ENCODE results near the gene ORMDL3.
"Not testable (repeated sequence)": the region's sequence is repeated elsewhere in the genome, so short reads cannot be mapped to it uniquely, and the experiment has no call there.

Gene ORMDL3

DNA sequence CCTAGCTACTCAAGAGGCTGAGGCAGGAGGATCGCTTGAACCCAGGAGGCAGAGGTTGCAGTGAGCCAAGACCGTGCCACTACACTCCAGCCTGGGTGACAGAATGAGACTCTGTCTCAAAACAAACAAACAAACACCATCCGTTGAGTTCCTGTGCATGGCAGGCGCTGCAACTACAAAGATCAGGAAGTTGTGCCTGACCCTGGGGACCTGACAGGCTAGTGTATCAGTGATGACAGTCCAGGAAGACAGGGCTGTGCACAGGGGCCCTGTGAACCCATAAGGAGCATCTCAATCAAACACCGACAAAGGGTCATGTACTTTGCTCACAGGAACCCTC lies 21.1 kb upstream of the ORMDL3 start:
- DNase-seq = not testable (repeated sequence)

DNA sequence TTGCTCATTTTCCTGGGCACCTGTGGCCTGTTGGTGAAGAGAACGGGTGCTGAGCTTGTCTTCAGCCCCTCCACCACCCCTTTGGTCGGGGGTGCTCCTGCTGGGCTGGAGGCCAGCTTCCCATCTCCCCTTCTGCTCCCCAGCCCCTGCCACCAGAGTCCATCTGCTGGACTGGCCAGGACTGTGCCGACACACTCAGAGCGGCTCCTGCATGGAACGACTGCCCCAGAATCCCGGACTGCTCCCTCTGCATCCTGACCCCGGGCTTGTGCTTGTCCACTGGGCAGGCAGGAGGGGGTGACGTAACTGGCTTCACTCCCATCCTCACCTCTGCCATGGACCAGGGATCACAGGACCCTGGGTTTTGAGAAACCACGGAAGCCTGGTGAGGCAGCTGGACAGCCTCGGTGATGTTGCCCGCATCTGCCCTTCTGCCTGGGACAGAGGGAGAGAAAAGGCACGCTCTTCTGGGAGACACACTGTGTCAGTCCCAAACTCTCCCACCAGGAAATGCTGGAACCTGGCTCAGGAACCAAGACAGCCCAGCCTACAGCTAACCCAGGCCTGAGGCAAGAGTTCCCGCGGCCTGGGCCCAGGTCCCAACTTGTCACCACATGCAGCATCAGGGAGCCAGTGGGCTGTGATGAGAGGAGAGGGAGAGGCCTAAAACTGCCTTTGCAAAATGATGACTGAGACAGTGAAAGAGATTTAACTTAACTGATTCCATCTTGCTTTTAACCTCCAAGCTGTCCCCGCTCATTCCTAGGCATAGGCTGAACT lies 19.3 kb upstream of the ORMDL3 start:
- DNase-seq = no peak

DNA sequence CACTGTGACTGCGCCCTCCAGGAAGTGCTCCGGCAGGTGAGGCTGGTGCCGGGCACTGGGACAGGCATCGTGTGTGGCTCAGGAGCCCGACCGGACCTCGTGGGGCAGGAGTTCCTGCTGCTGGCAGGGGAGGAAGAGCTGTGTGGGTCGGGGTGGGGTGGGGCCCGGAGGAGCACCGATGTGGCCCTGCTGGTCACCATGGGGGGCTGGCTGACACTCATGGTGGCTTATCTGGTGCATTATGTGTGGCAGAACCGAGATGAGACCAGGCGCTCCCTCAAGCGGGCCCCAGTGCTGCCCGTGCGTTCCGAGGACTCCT lies 17.0 kb upstream of the ORMDL3 start:
- no peak for DNase-seq

DNA sequence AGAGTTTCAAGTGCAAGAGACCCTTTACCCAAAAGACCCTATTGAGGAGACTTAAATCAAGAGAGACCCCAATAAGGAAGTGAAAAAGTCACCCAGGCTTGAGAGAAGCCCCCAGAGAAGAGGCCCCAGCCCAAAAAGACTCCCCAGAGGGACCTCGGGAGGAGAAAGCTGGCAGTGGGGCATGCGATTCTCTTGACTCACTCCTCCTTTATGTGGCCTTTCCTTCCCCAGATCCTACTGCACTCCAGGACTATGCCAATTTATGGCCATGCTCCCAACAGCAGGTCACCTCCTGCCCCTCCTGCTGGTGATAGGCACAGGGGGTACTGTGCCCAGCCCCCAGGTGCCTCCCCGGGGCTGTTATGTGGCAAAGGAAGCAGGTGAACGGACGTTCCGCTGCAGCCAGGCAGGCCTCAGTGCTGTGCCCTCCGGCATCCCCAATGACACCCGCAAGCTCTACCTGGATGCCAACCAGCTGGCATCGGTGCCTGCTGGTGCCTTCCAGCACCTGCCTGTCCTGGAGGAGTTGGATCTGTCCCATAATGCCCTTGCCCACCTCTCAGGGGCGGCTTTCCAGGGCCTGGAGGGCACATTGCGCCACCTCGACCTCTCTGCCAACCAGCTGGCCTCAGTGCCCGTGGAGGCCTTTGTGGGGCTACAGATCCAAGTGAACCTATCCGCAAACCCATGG lies 16.4 kb upstream of the ORMDL3 start:
- no peak for DNase-seq

DNA sequence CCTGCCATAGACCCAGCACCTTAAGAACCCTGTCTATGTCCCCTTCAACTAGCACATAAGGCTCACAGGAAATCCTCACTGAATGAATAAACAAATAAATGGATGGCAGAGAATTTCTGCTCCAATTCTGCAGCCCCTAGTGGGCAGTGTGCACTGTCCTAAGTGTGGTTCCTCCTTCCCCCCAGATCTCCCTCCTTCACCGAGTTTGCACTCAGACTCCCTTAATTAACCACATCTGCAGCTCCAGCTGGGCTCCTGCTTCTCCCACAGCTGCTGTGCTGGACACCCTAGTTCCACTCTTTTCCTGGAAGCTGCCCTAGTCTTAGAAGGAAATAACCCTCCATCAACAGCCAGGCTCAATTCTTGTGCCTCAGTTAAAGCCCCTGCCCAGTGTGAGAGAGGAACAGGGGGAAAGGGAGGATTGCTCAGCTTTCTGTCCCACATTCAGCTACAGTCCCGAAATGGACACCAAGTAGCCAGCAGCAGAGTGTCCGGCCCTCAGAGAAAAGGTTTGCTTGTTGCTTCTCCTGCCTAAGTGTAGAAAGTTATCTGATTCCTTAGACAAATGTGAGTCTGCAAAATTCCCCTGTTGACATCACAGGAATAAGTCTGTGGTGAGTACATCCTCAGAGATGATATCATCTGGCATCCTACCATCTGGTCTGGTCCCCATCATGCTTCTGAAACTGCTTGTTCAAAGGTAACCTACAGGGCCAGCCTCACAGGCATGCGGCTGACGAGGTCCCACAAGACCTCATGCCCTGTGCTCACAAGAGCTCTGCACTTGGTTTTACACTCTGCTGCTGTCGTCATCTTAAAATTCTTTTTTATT lies 12.4 kb upstream of the ORMDL3 start:
- peak in 1 of 2 experiments; percentile 41 for DNase-seq

DNA sequence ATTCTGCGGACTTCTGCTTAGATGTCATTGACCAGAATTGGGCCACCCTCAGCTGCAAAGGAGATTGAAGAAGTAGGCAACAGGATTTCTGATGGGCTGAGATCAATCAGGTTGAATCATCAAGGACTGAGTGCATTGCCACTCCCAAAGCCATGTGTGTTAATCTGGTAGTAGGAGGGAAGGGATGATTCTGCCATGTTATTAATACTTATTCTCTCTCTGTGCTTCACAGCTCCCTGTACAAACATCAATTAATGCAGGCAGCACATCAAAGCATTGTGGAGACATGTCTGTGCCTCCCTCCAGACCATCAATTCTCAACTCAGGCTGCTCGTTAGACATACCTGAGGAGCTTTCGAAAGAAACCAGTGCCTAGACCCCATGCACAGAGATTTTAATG lies 11.7 kb upstream of the ORMDL3 start:
- DNase-seq = no peak

DNA sequence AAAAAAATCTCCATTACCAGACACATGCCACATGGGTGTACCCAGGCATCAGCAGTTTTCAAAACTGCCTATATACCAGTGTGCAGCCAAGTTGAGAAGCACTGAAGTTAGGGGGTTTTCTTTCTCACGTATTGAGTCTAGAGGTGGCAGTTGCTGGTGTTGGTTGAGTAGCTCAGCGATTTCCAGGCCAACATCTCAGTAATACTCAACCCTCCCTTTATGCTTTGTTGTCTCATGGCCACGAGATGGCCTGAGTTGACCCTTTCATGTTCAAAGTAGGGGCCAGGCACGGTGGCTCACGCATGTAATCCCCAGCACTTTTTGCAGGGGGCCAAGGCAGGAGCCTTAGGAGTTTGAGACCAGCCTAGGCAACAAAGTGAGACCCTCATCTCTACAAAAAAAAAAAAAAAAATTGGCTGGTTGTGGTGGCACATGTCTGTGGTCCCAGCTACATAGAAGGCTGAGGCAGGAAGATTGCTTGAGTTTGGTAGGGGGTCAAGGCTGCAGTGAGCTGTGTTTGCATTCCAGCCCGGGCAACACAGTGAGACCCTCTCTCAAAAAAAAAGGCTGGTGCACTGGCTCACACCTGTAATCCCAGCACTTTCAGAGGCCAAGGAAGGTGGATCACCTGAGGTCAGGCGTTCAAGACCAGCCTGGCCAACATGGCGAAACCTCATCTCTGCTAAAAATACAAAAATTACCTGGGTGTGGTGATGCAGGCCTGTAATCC lies 10.9 kb upstream of the ORMDL3 start:
- no peak for DNase-seq

DNA sequence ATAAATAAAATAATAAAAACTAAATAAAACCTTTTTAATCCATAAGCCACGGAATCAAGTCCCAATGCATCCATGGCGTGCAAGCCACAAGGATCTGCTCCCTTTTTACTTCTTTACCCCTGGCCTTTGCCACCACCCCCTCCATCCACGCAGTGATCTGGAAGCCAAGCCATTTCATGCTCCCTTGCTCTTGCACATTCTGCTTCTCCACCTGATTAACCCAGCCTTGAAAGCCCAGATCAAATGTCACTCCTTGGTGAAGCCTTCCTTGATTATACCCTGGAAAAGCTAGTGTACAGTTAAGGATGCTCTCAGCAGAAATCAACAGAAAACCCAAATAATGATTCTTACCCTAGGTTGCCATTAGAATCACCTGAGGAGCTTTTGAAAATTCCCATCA lies 10.0 kb upstream of the ORMDL3 start:
- DNase-seq = no peak

DNA sequence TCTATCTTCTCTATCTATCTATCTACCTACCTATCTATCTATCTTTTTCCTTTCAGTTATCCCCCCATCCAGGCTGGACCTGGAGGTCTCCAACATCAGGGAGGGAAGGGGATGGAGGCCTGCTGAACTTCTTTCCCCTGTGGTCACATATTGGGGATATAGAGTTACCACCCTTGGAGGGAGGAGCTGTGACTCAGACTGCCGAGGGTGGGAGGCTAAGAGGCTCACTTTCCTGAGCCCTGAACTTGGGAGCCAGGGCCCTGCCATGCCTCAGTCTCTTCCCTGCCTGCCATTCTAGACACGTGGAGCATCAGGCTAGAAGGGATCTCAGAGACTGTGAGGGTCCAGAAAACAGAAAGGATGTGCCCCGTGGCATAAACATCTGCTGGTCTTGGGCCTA lies 8.5 kb upstream of the ORMDL3 start:
- no peak for DNase-seq

DNA sequence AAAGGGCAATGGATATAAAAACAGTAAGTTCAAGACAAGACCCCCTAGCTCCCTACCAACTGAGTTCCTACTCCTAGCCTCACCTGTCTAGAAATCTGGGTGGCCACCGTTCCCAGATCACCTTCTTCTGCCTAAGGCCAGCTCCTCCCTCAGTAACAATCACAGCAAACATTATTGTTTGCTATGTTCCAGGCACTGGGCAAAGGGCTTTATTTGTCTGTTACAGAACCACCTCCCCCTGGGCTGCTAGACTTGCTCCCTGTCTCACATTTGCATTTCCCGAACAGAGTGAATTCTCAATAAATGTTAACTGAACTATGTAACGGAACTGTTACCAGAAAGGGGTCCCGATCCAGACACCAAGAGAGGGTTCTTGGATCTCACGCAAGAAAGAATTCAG lies 6.9 kb upstream of the ORMDL3 start:
- DNase-seq = no peak

DNA sequence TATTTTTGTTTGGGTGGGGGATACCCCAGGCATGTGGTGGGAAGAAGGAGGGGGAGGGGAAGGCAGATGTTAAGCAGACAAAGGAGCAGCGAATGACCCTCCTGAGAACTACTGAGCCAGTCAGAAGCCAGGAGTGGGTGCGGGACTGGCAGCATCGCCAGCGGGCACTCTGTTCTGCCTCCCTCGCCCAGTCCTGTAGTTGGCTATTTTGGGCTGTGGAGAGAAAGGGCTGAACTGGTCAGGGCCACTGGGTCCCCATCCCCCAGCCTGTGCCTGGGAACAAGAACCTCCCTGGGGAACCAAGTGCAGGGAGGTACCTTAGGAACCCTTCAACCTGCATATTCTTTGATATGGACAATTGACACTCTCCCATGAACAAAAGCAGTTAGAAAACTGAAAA lies 6.5 kb upstream of the ORMDL3 start:
- no peak for DNase-seq

DNA sequence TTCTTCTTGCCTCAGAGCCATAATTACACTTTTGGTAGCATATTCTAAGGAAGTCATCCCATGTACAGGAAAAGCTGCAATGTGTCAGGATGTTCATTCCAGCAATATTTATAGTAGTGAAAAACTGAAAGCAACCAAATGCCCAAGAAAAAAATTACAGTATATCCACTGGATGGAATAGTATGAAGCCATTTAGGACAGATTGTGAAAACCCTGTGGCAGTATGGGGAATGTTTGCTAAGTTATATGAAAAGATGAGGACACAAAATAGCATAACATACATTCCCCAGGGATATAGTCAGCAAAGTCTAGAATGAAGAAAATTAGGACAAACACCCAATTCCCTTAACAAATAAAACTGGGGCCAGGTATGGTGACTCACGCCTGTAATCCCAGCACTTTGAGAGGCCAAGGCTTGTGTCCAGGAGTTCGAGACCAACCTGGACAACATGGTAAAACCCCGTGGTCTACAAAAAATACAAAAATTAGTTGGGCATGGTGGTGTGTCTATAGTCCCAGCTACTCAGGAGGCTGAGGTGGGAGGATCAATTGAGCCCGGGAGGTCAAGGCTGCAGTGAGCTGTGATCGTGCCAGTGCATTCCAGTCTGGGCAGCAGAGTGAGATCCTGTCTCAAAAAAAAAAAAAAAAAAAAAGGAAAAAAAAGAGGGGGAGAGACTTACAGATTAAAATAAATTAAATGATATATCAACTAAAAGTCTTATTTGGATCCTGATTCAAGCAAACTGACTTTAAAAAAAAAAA lies 2.4 kb upstream of the ORMDL3 start:
- no peak for DNase-seq

DNA sequence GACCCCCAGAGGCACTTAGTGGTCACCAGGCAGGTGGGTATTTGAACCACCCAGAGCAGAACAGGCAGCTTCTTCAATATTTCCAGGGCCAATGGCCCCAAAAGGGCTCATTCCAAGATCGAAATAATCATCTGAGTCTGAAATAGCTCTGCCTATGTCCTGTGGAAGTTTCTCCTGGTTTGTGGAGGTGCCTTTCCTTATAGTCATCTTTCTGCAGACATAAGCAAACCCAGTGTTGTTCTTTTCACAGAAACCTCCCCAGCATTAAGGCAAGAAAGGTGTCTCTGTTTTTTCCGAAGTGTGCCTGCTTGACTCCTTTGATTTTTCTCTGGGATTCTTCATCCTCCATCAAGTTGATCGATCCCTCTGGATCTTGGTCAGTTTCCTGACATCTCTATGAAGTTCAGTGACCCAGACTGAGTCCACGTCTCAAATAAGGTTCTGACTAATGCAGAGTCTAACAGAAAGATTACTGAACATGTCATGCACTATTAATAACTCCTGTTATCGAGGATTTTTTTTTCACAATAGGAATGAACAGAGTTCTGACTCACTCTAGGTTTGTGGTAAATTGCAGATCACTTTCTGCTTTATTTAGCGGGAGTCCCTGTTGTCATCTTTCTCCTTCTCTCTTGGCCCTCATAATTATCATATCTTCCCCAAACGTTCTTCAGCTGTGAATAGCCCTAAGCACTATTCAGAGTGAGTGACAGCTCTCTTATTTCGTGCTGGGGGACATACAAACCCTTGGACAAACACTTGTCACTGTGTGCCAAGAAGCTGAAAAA lies 1.7 kb upstream of the ORMDL3 start:
- DNase-seq = no peak

DNA sequence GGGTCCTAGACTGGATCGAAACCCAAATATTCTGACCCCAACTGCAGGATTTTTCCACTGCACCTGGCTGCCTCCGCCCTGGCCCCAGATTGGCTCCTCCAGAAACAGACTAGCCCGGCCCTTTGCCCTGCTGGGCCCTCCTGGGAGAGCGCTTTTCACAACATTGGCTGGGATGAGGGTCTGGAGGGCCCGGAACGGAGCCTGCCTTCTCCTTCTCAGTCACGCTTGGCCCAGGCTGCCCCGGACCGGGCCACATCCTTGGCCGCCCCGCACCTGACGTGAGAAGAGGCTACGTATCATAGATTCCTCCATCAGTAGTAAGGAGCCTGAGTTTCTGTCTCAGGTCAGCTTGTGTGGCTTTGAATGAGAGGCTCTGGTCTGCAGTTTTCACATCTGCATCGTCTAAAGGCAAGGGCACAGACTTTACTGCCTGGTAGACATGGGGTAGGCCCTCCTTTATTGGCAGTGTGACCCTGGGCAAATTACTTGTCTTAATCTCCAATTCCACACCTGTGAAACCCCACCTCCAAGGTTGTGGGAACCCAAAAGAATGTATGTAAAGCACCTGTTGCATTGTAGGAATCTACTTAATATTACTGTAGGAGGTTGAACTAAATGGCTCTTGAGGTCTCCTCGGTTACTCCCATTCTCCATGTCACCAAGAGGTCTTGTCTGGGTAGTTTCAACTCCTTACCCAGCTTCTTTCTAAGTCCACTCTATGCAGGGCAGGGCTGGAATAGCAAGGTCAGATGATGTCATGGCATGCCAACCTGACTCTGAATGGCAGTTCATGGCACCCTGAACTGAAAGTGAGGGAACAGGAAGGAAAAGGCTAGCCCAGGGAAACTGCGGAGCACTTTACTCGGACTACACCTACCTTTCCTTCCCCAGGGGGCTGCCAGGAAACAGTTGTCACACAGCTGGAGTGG lies 792 bp upstream of the ORMDL3 start:
- no peak for DNase-seq

DNA sequence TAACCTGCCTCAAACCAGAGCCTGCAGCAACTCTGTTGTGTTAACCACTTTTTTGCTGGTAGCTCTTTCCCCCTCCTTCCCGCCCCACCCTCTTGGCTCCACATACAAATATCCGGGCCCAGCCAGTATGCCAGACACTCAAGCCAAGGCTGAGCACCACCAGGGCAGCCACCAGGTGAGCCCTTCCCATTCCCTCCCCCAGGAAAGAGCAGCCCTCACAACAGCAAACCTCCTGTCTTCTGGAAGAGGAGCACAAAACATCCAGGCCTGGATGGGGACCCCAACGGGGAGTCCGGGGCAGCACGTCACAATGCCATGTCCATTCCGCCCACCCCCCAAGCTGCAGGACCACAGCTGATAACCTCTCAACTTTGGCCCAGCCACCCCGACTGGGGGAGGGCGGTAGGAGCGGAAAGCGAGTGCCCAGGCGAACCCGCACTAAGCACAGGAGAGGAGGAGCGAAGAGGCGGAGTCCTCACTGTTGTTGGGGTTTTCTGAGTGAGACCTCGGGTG lies 757 bp downstream of the ORMDL3 start:
- no peak for DNase-seq

DNA sequence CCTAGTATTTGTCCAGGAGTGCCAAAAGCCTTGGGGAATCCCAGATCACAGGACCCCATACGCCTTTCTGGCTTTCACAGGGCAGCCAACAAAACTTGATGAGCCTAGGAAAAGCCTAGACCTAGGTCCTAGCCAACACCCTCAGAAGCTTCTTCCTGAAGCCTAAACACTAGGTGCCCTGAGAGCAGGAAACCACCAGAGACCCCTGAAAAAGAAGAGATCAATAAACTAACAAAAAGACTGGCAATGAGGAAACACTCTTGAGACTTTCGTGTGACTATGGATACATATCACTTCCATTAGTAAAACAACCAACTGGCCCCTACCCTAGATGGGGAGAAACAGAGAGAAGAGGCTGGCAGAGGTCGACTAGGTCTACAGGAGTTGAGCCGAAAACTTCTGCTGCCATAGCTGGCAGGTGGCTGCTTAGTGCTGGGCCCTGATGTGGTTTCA lies 1.2 kb downstream of the ORMDL3 start:
- DNase-seq = no peak

DNA sequence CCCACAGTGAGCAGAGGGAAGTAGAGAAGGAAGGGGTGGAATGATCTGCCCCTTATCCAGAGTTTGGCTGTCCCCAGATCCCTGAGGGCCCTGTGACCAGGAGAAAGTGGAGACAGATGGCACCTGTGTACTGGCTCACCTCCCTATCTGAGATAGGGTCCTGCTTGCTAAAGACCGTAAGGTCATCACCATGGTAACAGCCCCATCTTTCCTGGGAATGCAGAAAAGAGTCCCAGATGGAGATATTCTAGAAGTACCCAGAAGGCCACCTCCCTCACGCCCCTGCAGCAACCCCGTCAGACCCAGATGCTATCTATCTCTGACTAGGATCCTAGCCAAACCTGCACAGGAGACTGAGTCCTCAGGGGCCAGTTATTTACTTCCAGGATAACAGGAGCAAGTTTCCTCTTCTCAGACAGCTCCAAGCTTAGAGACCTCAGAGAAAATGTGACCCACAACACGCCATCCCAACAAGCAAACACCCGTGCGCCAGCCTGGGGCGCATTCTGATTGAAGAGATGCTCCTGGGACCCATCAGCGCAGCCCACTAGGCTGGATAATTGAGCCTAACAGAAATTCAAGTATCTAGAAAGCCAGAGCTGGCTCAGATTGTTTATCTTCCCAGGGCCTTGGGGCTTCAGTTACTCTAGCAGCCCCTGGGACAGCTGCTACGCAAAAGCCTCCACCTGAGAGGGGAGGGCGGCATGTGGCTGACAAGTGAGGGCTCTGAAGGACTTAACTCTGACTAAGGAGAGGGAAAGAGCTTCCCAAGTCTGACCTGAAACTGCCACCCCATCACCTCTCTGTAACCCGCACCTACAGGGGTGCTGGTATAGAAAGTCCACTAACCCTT lies 1.9 kb downstream of the ORMDL3 start:
- DNase-seq = no peak

DNA sequence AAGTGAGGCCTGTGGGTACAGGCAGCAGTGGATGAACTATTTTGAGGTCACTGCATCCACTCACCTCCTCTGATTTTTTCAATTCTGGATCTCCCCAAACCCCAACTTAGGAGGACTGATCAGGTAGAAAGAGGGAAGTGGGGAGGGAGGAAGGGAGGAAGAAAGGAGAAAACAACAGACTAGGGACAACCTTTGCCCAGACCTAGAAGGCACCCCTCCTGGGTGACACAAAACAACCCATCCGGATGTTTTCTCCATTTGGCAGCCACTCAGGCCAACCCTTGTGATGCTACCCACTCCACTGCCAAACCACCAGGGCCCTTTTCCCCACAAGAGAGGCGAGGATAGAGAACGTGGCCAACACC lies 2.7 kb downstream of the ORMDL3 start:
- no peak for DNase-seq
